HG02981 (cell line): ENCODE data around the gene ZNF226.
"Not testable (repeated sequence)": the region's sequence is repeated elsewhere in the genome, so short reads cannot be mapped to it uniquely, and the experiment has no call there.

ENCODE experiments used
- ATAC-seq: cut with Tn5 transposase; IDR thresholded peaks from one replicate; pipeline ENCODE4 v1.9.1; 2021; ENCODE audit warnings: mild to moderate bottlenecking, moderate library complexity; ENCODE audit not compliant: unreplicated experiment

The ZNF226 gene

DNA sequence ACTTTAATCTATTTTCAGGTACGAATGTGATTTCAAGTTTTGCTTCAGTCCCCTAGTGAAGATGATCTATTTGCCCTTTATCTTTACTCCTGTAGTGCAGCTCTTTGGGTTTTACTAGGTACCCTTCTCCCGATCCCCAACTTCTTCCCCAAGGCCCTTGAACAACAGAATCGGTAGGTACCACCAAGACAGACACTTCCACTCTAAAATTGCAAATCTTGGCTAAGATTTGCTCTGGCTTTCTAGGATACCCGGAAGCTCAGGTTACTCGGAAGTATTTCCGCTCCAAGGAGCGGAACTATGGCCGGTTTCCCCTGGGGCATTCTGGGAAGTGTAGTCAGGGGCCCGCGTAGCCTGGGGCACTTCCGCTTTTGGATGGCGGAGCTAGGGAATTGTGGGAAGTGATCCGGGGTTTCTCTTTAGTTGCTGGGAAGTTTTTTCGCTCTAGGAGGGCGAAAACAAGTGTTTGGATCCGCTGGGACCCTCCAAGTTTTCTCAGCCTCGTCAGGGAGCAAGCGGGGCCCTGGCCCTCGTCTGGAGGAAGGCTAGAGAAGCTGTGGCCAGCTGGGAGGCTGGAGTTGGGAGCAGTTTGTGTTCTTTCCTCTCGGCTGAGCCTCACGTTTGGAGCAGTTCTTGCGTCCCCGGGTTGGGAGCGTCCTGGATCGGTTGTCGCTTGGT is 42.4 kb downstream of the ZNF226 start:
- peak; percentile 85 for ATAC-seq

DNA sequence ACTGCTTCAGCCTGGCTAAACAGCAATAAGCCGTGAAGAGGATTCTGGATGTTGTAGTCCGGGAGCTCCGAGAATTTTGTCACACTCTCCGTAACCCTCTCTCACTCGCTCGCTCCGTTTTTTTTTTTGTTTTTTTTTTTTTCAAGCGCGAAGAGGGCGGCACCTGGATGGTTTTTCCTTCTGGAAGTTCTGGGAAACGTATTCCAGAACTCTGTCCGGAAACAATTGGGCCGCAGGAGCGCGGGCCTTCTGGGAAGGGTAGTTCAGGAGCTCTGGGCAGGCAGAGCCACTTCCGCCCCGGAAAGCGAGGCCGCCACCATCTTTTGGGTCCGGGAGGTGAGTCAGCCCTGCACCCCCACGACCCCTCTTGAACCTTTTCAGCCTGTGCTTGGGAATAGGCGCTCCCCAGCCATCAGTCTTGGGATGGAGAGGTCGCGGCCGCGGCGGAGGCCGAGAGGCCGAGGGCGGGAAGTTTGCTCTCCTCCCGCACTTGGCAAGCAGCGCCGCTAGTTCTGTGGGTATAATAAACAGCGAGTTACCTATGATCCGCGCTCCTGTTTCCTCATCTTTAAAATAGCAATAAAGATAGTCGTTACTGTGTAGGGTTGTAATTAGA is 47.5 kb downstream of the ZNF226 start, which contains the start of gene ZNF227:
Gene ZNF227 (plus strand): TSS at position 283 of the 616 bp plus-strand sequence. CDS start 5,261 bp downstream, outside the sequence.
- peak; percentile 70 for ATAC-seq

DNA sequence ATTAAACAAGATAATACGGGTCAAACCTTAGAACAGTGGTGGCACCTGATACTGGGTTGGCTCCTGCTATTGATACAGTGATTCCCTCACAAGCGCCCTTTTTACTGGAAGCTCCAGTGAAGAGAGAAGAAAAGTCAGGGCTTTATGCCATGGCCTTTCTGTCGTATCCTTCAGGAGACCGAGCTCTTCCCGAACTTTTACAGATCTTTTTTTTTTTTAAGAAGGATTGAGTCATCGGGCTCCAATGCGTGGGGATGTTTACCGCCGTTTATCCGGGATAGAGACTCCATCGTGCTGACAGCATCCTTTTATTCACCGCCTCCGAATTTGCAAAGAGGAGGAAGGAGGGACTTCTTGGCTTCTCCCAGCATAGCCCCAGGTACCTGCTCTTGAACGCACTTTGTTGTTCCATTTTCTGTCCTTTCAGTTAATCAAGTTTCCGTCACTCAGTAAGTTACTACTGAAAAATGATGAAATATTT is 48.0 kb downstream of the ZNF226 start:
- ATAC-seq, result peak; percentile 24

DNA sequence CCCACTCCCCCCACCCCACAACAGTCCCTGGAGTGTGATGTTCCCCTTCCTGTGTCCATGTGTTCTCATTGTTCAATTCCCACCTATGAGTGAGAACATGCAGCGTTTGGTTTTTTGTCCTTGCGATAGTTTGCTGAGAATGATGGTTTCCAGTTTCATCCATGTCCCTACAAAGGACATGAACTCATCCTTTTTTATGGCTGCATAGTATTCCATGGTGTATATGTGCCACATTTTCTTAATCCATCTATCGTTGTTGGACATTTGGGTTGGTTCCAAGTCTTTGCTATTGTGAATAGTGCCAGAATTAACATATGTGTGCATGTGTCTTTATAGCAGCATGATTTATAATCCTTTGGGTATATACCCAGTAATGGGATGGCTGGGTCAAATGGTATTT is 55.0 kb downstream of the ZNF226 start:
- not testable (repeated sequence) for ATAC-seq

DNA sequence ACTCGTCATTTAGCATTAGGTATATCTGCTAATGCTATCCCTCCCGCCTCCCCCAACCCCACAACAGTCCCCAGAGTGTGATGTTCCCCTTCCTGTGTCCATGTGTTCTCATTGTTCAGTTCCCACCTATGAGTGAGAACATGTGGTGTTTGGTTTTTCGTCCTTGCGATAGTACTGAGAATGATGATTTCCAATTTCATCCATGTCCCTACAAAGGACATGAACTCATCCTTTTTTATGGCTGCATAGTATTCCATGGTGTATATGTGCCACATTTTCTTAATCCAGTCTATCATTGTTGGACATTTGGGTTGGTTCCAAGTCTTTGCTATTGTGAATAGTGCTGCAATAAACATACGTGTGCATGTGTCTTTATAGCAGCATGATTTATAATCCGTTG is 55.9 kb downstream of the ZNF226 start:
- not testable (repeated sequence) for ATAC-seq

DNA sequence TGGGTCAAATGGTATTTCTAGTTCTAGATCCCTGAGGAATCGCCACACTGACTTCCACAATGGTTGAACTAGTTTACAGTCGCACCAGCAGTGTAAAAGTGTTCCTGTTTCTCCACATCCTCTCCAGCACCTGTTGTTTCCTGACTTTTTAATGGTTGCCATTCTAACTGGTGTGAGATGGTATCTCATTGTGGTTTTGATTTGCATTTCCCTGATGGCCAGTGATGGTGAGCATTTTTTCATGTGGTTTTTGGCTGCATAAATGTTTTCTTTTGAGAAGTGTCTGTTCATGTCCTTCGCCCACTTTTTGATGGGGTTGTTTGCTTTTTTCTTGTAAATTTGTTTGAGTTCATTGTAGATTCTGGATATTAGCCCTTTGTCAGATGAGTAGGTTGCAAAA is 56.4 kb downstream of the ZNF226 start:
- not testable (repeated sequence) for ATAC-seq
